PC-3 (cell line): ENCODE measurements around the gene INTS1. TPM values are rescaled to one million over a fixed set of nuclear protein-coding genes. Genes with fewer than 3 reads are reported as not detected.

Experiments used
- ATAC-seq: fragments of 200-7000 bp; cut with Tn5 transposase; 2 replicates; pipeline ENCODE4 v1.9.1; 2020; ENCODE audit warnings: mild to moderate bottlenecking, moderate library complexity
- BruUV-seq: library from RNA; stranded (reverse); fragments of 400-500 nt; replicated peaks from 2 replicates; lab custom pipeline; 2021; lab: Mats Ljungman, UMichigan
- CTCF ChIA-PET: fragments of 300-600 bp; sonication (Branson Sonifier 250); formaldehyde crosslinking; loops from one replicate; lab custom pipeline; 2022; ENCODE audit warnings: antibody characterized with exemption; lab: Charles Lee
- POLR2A ChIA-PET: fragments of 300-600 bp; sonication (Branson Sonifier 250); formaldehyde crosslinking; loops from one replicate; lab custom pipeline; 2022; ENCODE audit warnings: antibody characterized with exemption; ENCODE audit not compliant: unreplicated experiment; lab: Charles Lee
- DNase-seq: peaks from one replicate; pipeline ENCODE4 v3.0.0-alpha.2; 2015
- H2AFZ ChIP-seq: fragments of 300-600 bp; sonication (generic); 2 replicates; pipeline ENCODE4 v1.6.0; 2016; ENCODE audit warnings: antibody characterized with exemption, low read length
- H3F3A ChIP-seq: fragments of 300-600 bp; sonication (generic); one replicate; pipeline ENCODE4 v1.6.0; 2017; ENCODE audit warnings: antibody characterized with exemption, low read length, control low read depth, mild to moderate bottlenecking; ENCODE audit not compliant: unreplicated experiment
- H3K27ac ChIP-seq: fragments of 300-600 bp; sonication (generic); 2 replicates; pipeline ENCODE4 v1.5.1; 2016; ENCODE audit warnings: mild to moderate bottlenecking, low read length
- H3K27me3 ChIP-seq: fragments of 300-600 bp; sonication (generic); 2 replicates; pipeline ENCODE4 v1.6.1; 2016; ENCODE audit warnings: low read length, mixed read lengths
- H3K36me3 ChIP-seq: fragments of 300-600 bp; sonication (generic); 2 replicates; pipeline ENCODE4 v1.6.1; 2016; ENCODE audit warnings: low read depth, mixed run types, low read length, mixed read lengths
- H3K4me1 ChIP-seq: fragments of 300-600 bp; sonication (generic); 2 replicates; pipeline ENCODE4 v1.5.1; 2016; ENCODE audit warnings: low read length; ENCODE audit not compliant: insufficient read depth
- H3K4me2 ChIP-seq: fragments of 300-600 bp; sonication (generic); 2 replicates; pipeline ENCODE4 v1.6.0; 2016; ENCODE audit warnings: low read length
- H3K4me3 ChIP-seq: fragments of 300-600 bp; sonication (generic); 2 replicates; pipeline ENCODE4 v1.5.1; 2016; ENCODE audit warnings: mild to moderate bottlenecking, low read length, mixed read lengths
- H3K79me2 ChIP-seq: fragments of 300-600 bp; sonication (generic); 2 replicates; pipeline ENCODE4 v1.6.1; 2017; ENCODE audit warnings: low read length, mixed read lengths
- H3K9ac ChIP-seq: fragments of 300-600 bp; sonication (generic); 2 replicates; pipeline ENCODE4 v1.6.0; 2016; ENCODE audit warnings: mild to moderate bottlenecking, low read length
- H3K9me2 ChIP-seq: fragments of 300-600 bp; sonication (generic); replicated peaks from 2 replicates; pipeline ENCODE4 v1.6.1; 2016; ENCODE audit warnings: mixed run types, low read length, mixed read lengths
- H3K9me3 ChIP-seq: fragments of 300-600 bp; sonication (generic); 2 replicates; pipeline ENCODE4 v1.6.1; 2016; ENCODE audit warnings: low read length, mixed read lengths
- H4K20me1 ChIP-seq: fragments of 300-600 bp; sonication (generic); 2 replicates; pipeline ENCODE4 v1.6.1; 2016; ENCODE audit warnings: low read length, mixed read lengths
- EZH2 ChIP-seq: fragments of 300-600 bp; sonication (generic); IDR thresholded peaks from one replicate; pipeline ENCODE4 v1.6.1; 2017; ENCODE audit warnings: antibody characterized with exemption, mild to moderate bottlenecking, low read length; ENCODE audit not compliant: unreplicated experiment
- EZH2phosphoT487 ChIP-seq: fragments of 300-600 bp; sonication (generic); IDR thresholded peaks from 2 replicates; pipeline ENCODE4 v1.6.1; 2018; ENCODE audit warnings: mild to moderate bottlenecking, antibody characterized with exemption, low read length, borderline replicate concordance
- intact Hi-C: fragments of 100-400 bp; cut with micrococcal nuclease; formaldehyde crosslinking; loops from 2 replicates; pipeline ENCODE4 v1.9.0; 2023
- total RNA-seq: library from RNA; depleted of rRNA; stranded (reverse); fragments of >200 nt; gene quantifications from 2 replicates; pipeline ENCODE4 v1.2.3, GENCODE V29; 2014
- TF ChIP-seq, protein P1 (sequence below): fragments of 300-600 bp; sonication (generic); conservative IDR thresholded peaks from 2 replicates; pipeline ENCODE4 v1.5.1; 2017; ENCODE audit warnings: antibody characterized with exemption, low read depth, mild to moderate bottlenecking, low read length

Gene INTS1
- total RNA-seq, 1 experiment from 2014 or later = 62.9 TPM

DNA sequence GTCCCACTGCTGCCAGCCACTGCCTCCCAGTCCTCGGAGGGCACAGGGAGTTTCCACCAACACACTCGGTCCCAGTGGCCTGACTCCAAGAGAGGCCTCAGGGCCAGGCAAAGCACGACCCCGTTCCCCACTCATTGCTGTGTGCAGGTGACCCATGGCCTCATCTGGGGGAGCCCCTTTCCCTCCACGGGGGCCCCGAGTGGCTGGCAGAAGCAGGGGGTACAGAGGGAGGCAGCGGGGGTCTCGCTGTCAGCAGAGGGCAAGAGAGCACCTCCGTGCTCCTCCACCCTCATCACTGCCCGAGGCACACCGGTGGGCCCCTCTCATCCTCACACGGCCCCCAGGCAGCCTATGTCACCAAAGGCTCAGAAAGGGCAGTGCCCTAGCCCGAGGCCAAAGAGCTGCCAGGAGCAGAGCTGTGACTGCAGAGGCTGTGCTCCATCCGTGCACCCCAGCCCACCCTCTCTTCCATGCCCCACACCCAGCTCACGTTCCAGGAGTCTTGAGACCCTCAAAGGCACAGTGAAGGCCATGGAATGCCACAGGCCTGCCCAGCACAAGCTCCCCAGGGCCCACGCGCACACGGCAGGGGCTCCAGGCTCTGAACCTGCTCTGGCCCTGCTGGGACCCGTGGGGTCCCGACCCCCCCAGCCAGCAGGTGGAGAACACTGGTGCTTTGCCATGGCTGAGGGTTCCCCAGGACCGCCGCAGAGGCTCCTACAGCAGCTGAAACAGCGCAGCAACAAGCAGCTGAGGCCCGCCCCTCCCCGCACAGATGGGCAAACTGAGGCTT, 70.9 kb downstream of the INTS1 start:
- CTCF ChIA-PET = no interaction called here
- H3K9ac ChIP-seq = no peak overlapping the region

DNA sequence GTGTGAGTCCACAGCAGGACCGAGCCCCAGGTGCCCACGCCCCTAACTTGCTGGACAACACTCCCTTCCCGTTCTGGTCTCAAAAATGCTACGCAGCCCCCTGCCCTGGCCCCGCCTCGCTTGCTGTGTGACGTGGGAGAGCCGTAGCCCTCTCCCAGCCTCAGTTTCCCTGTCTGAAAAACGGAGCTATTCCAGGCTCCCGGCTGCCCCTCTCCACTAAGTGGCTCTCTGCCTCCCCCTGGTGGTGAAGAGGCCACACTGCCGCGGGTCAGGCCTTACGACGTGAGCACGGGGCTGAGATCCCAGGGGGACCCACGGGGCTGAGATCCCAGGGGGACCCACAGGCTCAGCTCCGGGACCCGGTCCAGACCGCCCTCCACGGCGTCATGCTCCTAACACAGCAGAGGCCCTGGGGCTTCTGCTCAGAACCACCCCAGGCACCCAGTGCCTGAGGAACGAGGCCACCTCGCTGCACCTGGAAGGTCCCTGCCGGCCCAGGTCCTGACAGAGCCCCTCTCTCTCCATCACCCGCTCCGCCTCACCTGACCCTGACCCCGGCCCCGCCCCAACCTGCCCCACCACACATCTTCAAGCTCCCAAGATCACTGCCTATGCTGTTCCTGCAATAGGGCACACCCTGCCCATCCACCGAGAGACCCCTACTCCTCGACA, 71.6 kb downstream of the INTS1 start:
- Histone ChIP-seq H3K4me1 (no peaks in the 10 kb centered on the region), H3K79me2 (no peaks in the 10 kb centered on the region), H3K4me3 (no peak overlapping the region), H3K9me3 (no peaks in the 10 kb centered on the region), H3K27ac (no peak overlapping the region), H4K20me1 (no peaks in the 10 kb centered on the region), H3F3A (no peaks in the 10 kb centered on the region), H3K36me3 (no peaks in the 10 kb centered on the region; the same call in 1 of the 2 replicates), H3K4me2 (no peak overlapping the region), H3K9ac (no peak overlapping the region), H3K9me2 (no peaks in the 10 kb centered on the region), H3K27me3 (no peaks in the 10 kb centered on the region), H2AFZ (no peak overlapping the region)
- POLR2A ChIA-PET = interaction anchor here (0.6 kb wide), 1 partner anchor 22 kb away, joined by 4 read pairs; no protein-coding TSS in a partner anchor
- intact Hi-C loops = loop anchor here (1.0 kb wide), 1 partner anchor 238 kb away; no protein-coding TSS in a partner anchor
- CTCF ChIA-PET = interaction anchor here (0.6 kb wide), 1 partner anchor 202 kb away, joined by 3 read pairs; no protein-coding TSS in a partner anchor
- no TSS peak for BruUV-seq
- peak; percentile 79 for DNase-seq
- peak; percentile 73 for ATAC-seq
- TF ChIP-seq, protein P1, sequence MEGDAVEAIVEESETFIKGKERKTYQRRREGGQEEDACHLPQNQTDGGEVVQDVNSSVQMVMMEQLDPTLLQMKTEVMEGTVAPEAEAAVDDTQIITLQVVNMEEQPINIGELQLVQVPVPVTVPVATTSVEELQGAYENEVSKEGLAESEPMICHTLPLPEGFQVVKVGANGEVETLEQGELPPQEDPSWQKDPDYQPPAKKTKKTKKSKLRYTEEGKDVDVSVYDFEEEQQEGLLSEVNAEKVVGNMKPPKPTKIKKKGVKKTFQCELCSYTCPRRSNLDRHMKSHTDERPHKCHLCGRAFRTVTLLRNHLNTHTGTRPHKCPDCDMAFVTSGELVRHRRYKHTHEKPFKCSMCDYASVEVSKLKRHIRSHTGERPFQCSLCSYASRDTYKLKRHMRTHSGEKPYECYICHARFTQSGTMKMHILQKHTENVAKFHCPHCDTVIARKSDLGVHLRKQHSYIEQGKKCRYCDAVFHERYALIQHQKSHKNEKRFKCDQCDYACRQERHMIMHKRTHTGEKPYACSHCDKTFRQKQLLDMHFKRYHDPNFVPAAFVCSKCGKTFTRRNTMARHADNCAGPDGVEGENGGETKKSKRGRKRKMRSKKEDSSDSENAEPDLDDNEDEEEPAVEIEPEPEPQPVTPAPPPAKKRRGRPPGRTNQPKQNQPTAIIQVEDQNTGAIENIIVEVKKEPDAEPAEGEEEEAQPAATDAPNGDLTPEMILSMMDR = peak; percentile 88
- no peak for TF ChIP-seq EZH2

More for the DNA sequence above, 70.9 kb downstream of the INTS1 start:
- Histone ChIP-seq H2AFZ (no peak overlapping the region), H3F3A (no peaks in the 10 kb centered on the region), H3K4me1 (no peaks in the 10 kb centered on the region), H4K20me1 (no peaks in the 10 kb centered on the region), H3K27me3 (no peaks in the 10 kb centered on the region), H3K27ac (no peak overlapping the region), H3K9me2 (no peaks in the 10 kb centered on the region), H3K4me2 (no peak overlapping the region), H3K9me3 (no peaks in the 10 kb centered on the region), H3K79me2 (no peaks in the 10 kb centered on the region), H3K4me3 (no peak overlapping the region), H3K36me3 (no peaks in the 10 kb centered on the region; the same call in 1 of the 2 replicates)
- TF ChIP-seq EZH2 (no peak), EZH2phosphoT487 (no peak)
- TF ChIP-seq, protein P1 = no peak
- intact Hi-C loops = no loop called here
- BruUV-seq = no TSS peak
- POLR2A ChIA-PET = no interaction called here
- ATAC-seq (no peak), DNase-seq (no peak)
